ENCODE measurements around the gene SEMA4D.
A peak's percentile ranks its signal among the peaks of the same experiment; 100 is the strongest.

SEMA4D gene

DNA sequence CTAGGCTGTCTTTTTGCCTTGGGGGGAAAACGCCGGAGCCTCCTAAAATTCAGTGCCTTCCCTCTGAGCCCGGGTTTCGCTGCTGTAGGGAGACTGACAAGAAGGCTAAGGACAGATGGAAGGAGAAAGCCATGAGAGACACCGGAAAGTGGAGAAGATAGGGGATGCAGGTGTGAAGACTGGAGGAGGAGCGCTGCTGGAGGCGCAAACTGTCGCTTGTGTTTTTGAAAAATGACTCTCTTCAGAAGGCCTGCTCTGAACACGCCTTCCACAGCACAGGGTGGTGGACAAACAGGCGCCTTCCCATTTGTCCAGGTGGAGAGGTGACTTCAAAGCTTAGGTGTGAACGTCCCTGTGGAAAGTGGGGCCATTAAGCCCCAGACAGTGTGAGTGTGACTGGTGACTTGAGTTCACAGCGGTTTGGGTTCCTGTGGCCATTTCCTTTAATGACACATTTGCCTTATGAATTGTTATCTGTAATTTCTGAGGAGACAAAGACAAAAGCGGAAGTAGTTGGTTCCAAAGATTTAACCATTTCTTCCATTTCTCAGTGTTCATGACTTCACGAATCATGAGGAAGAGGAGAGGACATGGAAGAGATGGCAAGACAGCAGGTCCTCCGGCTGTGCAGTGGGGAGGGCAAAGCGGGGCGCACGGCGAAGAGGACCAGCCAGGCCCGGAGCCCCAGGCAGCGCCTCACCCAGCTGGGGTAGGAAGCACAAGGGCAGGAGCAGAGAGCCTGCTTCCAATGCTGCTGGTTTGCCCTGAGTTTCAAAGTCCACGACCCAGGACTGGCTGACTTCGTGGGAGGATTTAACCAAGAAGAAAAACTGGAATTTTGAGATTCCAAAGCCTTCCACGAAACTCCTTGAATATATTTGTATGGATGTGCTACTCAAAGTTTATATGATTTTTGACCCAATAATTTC lies 27.8 kb upstream of the SEMA4D start:
- Histone ChIP-seq H3K27ac (peak overlapping the region; percentile 92), H3K4me3 (ENCODE audit: low read depth in 1 of 2, low read length in 1 of 2) (peak overlapping the region; percentile 50 to 55), H3K4me1 (ENCODE audit: control insufficient read depth in 1 of 2, insufficient read depth in 1 of 2, low read depth in 1 of 2, low read length in 1 of 2) (peaks cover 93 to 100% of the 10 kb centered on the region in 2 experiments), H3K36me3 (no peaks in the 10 kb centered on the region), H3K9me3 (no peaks in the 10 kb centered on the region), H3K27me3 (no peaks in the 10 kb centered on the region)
- TF ChIP-seq, protein P1, sequence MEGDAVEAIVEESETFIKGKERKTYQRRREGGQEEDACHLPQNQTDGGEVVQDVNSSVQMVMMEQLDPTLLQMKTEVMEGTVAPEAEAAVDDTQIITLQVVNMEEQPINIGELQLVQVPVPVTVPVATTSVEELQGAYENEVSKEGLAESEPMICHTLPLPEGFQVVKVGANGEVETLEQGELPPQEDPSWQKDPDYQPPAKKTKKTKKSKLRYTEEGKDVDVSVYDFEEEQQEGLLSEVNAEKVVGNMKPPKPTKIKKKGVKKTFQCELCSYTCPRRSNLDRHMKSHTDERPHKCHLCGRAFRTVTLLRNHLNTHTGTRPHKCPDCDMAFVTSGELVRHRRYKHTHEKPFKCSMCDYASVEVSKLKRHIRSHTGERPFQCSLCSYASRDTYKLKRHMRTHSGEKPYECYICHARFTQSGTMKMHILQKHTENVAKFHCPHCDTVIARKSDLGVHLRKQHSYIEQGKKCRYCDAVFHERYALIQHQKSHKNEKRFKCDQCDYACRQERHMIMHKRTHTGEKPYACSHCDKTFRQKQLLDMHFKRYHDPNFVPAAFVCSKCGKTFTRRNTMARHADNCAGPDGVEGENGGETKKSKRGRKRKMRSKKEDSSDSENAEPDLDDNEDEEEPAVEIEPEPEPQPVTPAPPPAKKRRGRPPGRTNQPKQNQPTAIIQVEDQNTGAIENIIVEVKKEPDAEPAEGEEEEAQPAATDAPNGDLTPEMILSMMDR (IDR thresholded peaks at IDR 0.05) = no peak

DNA sequence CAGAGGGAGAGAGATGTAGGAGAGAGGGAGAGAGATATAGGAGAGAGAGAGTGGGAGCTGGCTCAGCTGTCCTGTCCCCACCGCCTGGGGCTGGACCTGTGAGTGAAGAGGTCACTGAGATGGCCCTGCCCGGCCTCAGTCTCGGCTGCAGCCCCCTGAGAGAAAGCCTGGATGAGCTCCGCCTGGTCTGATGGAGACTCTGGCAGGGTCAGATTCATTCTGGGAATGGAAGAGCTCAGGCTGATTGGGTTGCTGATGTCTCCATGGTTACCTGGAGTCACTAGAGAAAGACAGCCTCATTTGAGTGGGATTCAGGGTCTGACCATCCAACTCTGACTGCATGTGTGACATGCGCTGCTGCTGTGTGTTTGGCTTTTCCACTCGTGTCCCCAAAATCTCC lies 27.1 kb upstream of the SEMA4D start:
- peaks cover 90 to 99% of the 10 kb centered on the region in 2 experiments for H3K4me1 ChIP-seq (ENCODE audit: control insufficient read depth in 1 of 2, insufficient read depth in 1 of 2, low read depth in 1 of 2, low read length in 1 of 2)
- H3K36me3 ChIP-seq = no peaks in the 10 kb centered on the region
- H3K27ac ChIP-seq = peak overlapping the region; percentile 92
- H3K27me3 ChIP-seq = no peaks in the 10 kb centered on the region
- TF ChIP-seq, protein P1 (IDR thresholded peaks at IDR 0.05) = no peak
- no peaks in the 10 kb centered on the region for H3K9me3 ChIP-seq
- peak overlapping the region in 1 of 2 experiments; percentile 55 for H3K4me3 ChIP-seq (ENCODE audit: low read depth in 1 of 2, low read length in 1 of 2)

DNA sequence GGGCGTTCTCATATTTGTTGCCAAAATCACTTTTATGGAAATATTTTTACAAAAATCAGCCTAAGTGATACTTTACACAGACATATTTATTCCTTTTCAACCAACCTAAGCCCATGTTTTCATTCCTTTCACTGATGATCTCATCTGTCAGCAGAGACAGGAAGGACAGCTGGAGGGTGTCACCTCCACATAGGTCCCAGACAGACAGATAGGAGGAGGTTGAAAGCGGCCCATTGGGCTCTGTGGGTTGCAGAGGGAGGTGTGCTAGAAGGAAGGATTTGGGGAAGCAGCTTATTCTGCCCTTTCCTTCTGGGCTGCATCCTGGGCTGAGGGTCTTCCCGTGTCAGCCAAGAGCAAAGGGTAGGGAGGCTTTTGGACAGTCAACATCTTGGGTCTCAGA lies 26.0 kb upstream of the SEMA4D start:
- TF ChIP-seq, protein P1 (IDR thresholded peaks at IDR 0.05) = no peak
- H3K27me3 ChIP-seq = no peaks in the 10 kb centered on the region
- H3K27ac ChIP-seq = peak overlapping the region; percentile 92
- H3K4me1 ChIP-seq (ENCODE audit: control insufficient read depth in 1 of 2, insufficient read depth in 1 of 2, low read depth in 1 of 2, low read length in 1 of 2) = peaks cover 89 to 99% of the 10 kb centered on the region in 2 experiments
- H3K4me3 ChIP-seq (ENCODE audit: low read depth in 1 of 2, low read length in 1 of 2) = peak overlapping the region in 1 of 2 experiments; percentile 53
- no peaks in the 10 kb centered on the region for H3K9me3 ChIP-seq
- H3K36me3 ChIP-seq = no peaks in the 10 kb centered on the region

DNA sequence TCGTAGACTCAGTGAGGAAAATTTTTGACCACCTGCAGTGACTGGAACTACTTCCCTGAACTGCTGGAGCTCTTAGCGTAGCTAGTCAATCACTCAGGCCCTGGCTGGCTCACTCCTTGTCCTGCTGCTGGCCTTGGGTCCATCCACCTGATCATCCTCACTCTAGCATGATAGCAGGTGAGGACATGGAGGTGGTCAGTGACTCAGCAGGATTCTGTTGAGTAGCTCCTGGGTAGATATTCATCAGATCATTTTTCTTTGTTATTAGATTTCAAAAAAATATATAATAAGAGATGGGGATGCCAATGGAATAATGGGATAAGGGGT lies 25.0 kb upstream of the SEMA4D start:
- Histone ChIP-seq H3K27ac (peak overlapping the region; percentile 92), H3K36me3 (no peaks in the 10 kb centered on the region), H3K27me3 (no peaks in the 10 kb centered on the region), H3K4me1 (ENCODE audit: control insufficient read depth in 1 of 2, insufficient read depth in 1 of 2, low read depth in 1 of 2, low read length in 1 of 2) (peaks cover 89 to 99% of the 10 kb centered on the region in 2 experiments), H3K4me3 (ENCODE audit: low read depth in 1 of 2, low read length in 1 of 2) (peak overlapping the region; percentile 28 to 53), H3K9me3 (no peaks in the 10 kb centered on the region)
- TF ChIP-seq, protein P1 (IDR thresholded peaks at IDR 0.05) = no peak

DNA sequence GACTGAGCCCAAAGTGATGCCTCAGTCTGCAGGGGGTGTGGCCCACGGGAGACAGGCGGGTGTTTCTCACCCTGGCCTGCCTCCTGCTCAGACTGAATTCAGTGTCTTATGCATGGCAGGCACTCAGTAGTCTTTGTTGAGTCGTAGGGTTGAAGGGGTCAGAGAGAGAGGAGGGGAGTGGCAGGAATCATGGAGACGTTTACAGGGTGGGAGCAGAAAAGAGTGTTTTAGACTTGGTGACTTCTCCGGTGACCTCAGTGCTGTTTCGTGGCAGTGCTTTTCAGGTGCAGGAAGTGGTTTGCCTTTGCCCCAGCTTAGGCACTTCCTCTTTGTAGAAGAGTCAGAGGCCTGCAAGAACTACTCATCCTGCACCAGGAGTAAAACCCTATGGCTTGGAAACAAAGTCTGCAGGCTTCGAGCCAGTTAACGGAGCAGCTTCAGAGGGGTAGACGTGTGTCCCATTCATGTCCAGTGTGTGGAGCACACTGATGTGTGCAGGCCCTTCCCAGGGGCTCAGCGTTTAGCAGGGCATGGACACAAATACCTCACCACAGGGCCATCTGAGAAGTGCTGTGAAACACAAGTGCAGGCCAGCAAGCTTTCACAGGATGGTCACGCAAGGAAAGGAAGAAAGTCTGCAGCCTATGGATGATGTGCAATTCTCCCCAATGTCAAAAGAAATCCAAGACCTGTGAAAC lies 24.5 kb upstream of the SEMA4D start:
- H3K27me3 ChIP-seq = no peaks in the 10 kb centered on the region
- no peaks in the 10 kb centered on the region for H3K36me3 ChIP-seq
- peak overlapping the region; percentile 92 for H3K27ac ChIP-seq
- TF ChIP-seq, protein P1 (IDR thresholded peaks at IDR 0.05) = no peak
- peak overlapping the region; percentile 28 to 53 for H3K4me3 ChIP-seq (ENCODE audit: low read depth in 1 of 2, low read length in 1 of 2)
- no peaks in the 10 kb centered on the region for H3K9me3 ChIP-seq
- peaks cover 85 to 94% of the 10 kb centered on the region in 2 experiments for H3K4me1 ChIP-seq (ENCODE audit: control insufficient read depth in 1 of 2, insufficient read depth in 1 of 2, low read depth in 1 of 2, low read length in 1 of 2)

Data from neutrophil (primary cell).